Right ventricle myocardium superior (tissue), 1 donor: ENCODE data around the gene MACC1. TPM values are rescaled to one million over a fixed set of nuclear protein-coding genes. Genes with fewer than 3 reads are reported as not detected.
"Not testable (repeated sequence)": the region's sequence is repeated elsewhere in the genome, so short reads cannot be mapped to it uniquely, and the experiment has no call there.

ENCODE experiments used
- ATAC-seq: fragments of 200-7000 bp; cut with Tn5 transposase; one replicate; pipeline ENCODE4 v1.9.1; 2020; ENCODE audit warnings: mild to moderate bottlenecking; ENCODE audit not compliant: poor library complexity
- DNase-seq: peaks from one replicate; pipeline ENCODE4 v3.0.0-alpha.2; 2020
- intact Hi-C: fragments of 100-400 bp; cut with DNase I; formaldehyde crosslinking; loops from one replicate; pipeline ENCODE4 v1.11.2; 2022
- total RNA-seq: library from RNA; stranded (reverse); fragmentation: NEBNext Ultra II Directional; extraction: Animal tissue kit (Norgen Biotek cat#: 25700); gene quantifications from one replicate; pipeline ENCODE4 v1.2.1, GENCODE V29; 2021
- donor health status: DM: no; HTN: yes; CAD: no; lungs with severe emphysema.

MACC1 gene
- total RNA-seq, 1 donor from 2014 or later, result 0.19 TPM

GRCh38 chr7:20191391-20191869, 25.8 kb downstream of the MACC1 start:
- intact Hi-C loops, result no loop called here
- DNase-seq (no peak), ATAC-seq (no peak)

GRCh38 chr7:20190560-20191390, 26.4 kb downstream of the MACC1 start:
- ATAC-seq, result no peak
- intact Hi-C loops, result no loop called here

GRCh38 chr7:20189852-20190251, 27.3 kb downstream of the MACC1 start:
- intact Hi-C loops, result no loop called here
- no peak for DNase-seq
- ATAC-seq, result no peak

More at GRCh38 chr7:20190560-20191390, 26.4 kb downstream of the MACC1 start:
- DNase-seq, result no peak

- ATAC-seq, result peak; percentile 60
- intact Hi-C loops, result no loop called here
- DNase-seq, result no peak
These were observed 28.6 kb downstream of the MACC1 start for GRCh38 chr7:20188567-20188966.

GRCh38 chr7:20187850-20188249, 29.3 kb downstream of the MACC1 start:
- ATAC-seq, DNase-seq, intact Hi-C loops: not testable (repeated sequence)

GRCh38 chr7:20185988-20186387, 31.2 kb downstream of the MACC1 start:
- intact Hi-C loops, result no loop called here
- no peak for DNase-seq
- ATAC-seq, result no peak

- DNase-seq (no peak), ATAC-seq (no peak)
- intact Hi-C loops, result no loop called here
These were observed 34.1 kb downstream of the MACC1 start for GRCh38 chr7:20183086-20183485.

- no peak for DNase-seq
- no peak for ATAC-seq
- intact Hi-C loops, result no loop called here
These were observed 40.5 kb downstream of the MACC1 start for GRCh38 chr7:20176578-20177242.

- ATAC-seq, result no peak
- intact Hi-C loops, result no loop called here
- DNase-seq, result no peak
These were observed 43.4 kb downstream of the MACC1 start for GRCh38 chr7:20173828-20174227.

- DNase-seq (peak; percentile 44), ATAC-seq (no peak)
- intact Hi-C loops, result no loop called here
These were observed 44.3 kb downstream of the MACC1 start for GRCh38 chr7:20172736-20173334.

GRCh38 chr7:20170633-20171032, 46.6 kb downstream of the MACC1 start:
- DNase-seq (no peak), ATAC-seq (no peak)
- intact Hi-C loops, result no loop called here

GRCh38 chr7:20165146-20165510, 52.1 kb downstream of the MACC1 start:
- DNase-seq, result no peak
- intact Hi-C loops, result no loop called here
- ATAC-seq, result no peak

- intact Hi-C loops, result no loop called here
- DNase-seq (no peak), ATAC-seq (no peak)
These were observed 52.6 kb downstream of the MACC1 start for GRCh38 chr7:20164425-20165145.

- DNase-seq (no peak), ATAC-seq (no peak)
- intact Hi-C loops, result no loop called here
These were observed 54.5 kb downstream of the MACC1 start for GRCh38 chr7:20162665-20163064.

- no peak for DNase-seq
- intact Hi-C loops, result loop anchor here (5.0 to 10.0 kb wide), 2 partner anchors 146 to 438 kb away; no protein-coding TSS in a partner anchor
- no peak for ATAC-seq
These were observed 57.9 kb downstream of the MACC1 start for GRCh38 chr7:20159226-20159747.

- intact Hi-C loops, result loop anchor here (5.0 to 10.0 kb wide), 2 partner anchors 146 to 439 kb away; no protein-coding TSS in a partner anchor
- ATAC-seq (peak; percentile 81), DNase-seq (no peak)
These were observed 58.5 kb downstream of the MACC1 start for GRCh38 chr7:20158684-20159083.

GRCh38 chr7:20157456-20157855, 59.7 kb downstream of the MACC1 start:
- DNase-seq, result no peak
- ATAC-seq, result no peak
- intact Hi-C loops, result loop anchor here (5.0 to 10.0 kb wide), 2 partner anchors 147 to 440 kb away; no protein-coding TSS in a partner anchor

GRCh38 chr7:20153999-20154398, 63.2 kb downstream of the MACC1 start:
- intact Hi-C loops, result loop anchor here (10.0 kb wide), 1 partner anchor 151 kb away; no protein-coding TSS in a partner anchor
- DNase-seq, result no peak
- no peak for ATAC-seq
